Vagina (tissue), 2 donors: ENCODE results near the gene XKR8.

Source experiments
- POLR2A ChIP-seq, 2 donors: fragments of 450-650 bp; IDR thresholded peaks; one replicate each; pipeline ENCODE4 v1.6.1; 2017; ENCODE audit warnings: antibody characterized with exemption in 2 of 2, mild to moderate bottlenecking in 2 of 2, moderate library complexity in 2 of 2
- POLR2AphosphoS5 ChIP-seq, 2 donors: sonication (generic); formaldehyde crosslinking; IDR thresholded peaks; one replicate each; pipeline ENCODE4 v1.9.0; 2017; ENCODE audit warnings: antibody characterized with exemption in 2 of 2, mild to moderate bottlenecking in 2 of 2, low read depth in 1 of 2; ENCODE audit not compliant: insufficient read depth in 1 of 2
- TF ChIP-seq, protein P1 (sequence below), 3 experiments: fragments of 450-650 bp in 2 of 3; fragments of 200-600 bp in 1 of 3; sonication (generic) in 1 of 3; IDR thresholded peaks; one replicate each; pipeline ENCODE4 v1.5.1; 2017 to 2019; ENCODE audit warnings: antibody characterized with exemption in 3 of 3, mild to moderate bottlenecking in 2 of 3, moderate library complexity in 2 of 3

DNA sequence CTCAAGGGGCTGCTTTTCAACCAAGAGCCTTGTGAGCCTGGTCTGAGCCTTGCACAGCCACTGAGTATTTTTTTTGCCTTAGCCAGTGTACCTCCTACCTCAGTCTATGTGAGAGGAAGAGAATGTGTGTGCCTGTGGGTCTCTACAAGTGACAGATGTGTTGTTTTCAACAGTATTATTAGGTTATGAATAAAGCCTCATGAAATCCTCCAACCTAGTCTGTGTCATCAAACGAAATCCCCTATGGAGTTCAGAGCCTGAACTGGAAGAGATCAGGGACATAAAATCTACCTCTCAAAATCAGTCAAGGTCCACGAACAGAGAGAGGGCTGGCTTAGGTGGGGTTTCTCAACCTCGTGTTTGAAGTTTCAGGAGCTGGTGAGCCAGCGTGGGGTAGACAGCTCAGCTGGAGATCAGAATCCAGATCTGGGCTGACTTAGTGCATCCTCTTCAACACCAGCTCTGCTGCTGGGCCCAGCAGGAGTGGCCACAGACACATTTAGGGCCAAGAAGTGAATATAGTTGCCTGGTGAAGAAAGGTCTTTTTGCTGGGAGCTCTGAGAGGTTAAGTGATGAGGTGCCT is 8.2 kb downstream of the XKR8 start:
- TF ChIP-seq, protein P1, sequence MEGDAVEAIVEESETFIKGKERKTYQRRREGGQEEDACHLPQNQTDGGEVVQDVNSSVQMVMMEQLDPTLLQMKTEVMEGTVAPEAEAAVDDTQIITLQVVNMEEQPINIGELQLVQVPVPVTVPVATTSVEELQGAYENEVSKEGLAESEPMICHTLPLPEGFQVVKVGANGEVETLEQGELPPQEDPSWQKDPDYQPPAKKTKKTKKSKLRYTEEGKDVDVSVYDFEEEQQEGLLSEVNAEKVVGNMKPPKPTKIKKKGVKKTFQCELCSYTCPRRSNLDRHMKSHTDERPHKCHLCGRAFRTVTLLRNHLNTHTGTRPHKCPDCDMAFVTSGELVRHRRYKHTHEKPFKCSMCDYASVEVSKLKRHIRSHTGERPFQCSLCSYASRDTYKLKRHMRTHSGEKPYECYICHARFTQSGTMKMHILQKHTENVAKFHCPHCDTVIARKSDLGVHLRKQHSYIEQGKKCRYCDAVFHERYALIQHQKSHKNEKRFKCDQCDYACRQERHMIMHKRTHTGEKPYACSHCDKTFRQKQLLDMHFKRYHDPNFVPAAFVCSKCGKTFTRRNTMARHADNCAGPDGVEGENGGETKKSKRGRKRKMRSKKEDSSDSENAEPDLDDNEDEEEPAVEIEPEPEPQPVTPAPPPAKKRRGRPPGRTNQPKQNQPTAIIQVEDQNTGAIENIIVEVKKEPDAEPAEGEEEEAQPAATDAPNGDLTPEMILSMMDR (IDR thresholded peaks at IDR 0.05), result no peak
- TF ChIP-seq POLR2A (IDR thresholded peaks at IDR 0.05), result no peak
- TF ChIP-seq POLR2AphosphoS5 (IDR thresholded peaks at IDR 0.05; ENCODE audit: insufficient read depth in 1 of 2, low read depth in 1 of 2), result no peak
